Left renal pelvis (tissue), 4 donors: ENCODE results near the gene WDR27. TPM values are rescaled to one million over a fixed set of nuclear protein-coding genes. Genes with fewer than 3 reads are reported as not detected.

ENCODE experiments used
- DNase-seq, 4 donors: peaks; one replicate each; pipeline ENCODE4 v3.0.0-alpha.2; 2013; ENCODE audit warnings: low read depth in 4 of 4, low spot score in 3 of 4
- polyA plus RNA-seq, 4 donors: library from polyadenylated mRNA; unstranded; fragments of 120-200 nt; gene quantifications; one replicate each; pipeline ENCODE4 v1.2.1, GENCODE V29; 2013; ENCODE audit not compliant: insufficient read length in 4 of 4

WDR27 gene
- polyA plus RNA-seq, 4 donors: 35.9 to 88.8 (median 59.5) TPM

DNA sequence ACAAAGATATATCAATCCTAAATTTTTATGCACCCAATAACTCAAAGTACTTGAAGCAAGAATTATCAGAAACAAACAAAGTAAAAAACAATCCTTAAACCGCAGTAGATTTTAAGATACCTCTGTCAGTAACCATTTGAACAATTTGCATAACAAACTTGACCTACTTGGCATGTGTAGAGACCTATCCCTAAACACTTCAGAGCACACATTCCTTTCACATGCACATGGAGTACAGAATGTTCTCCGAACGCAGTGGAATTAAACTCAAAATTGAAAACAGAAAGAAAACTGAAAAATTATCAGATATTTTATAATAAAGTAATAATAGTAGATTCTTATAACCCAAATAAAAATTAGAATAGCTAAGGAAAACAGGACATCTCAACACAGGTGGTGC is 285.6 kb downstream of the WDR27 start:
- no peak for DNase-seq

DNA sequence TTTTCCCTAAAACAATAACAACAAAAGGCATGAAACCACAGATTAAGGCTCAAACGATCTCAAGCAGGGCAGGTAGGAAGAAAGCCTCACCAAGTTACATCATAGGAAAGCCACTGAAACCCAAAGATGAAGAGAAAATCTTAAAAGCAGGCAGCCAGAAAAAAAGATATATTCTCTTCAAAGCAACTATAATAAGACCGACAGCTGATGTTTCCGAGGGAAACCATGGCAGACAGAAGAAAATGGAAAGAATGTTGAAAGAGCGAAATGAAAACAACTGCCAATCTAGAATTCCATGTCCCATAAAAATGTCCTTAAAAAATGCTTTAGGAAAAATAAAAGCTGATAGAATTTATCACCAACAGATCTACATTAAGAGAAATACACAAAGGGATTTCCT is 286.6 kb downstream of the WDR27 start:
- DNase-seq: no peak

DNA sequence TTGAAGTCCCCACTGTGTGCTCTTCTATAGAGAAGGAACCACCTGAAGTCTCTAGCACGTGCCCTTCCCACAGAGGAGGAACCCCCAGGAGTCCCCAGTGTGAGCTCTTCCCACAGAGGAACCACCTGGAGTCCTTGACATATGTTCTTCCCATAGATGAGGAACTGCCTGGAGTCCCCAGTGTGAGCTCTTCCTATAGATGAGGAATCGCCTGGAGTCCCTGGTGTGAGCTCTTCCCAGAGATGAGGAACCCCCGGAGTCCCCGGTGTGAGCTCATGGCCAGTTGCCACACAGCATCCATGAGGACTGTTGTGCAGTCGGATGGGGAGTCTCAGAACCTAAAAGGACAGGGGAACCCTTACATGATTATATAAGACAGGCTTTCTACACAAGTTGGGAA is 290.1 kb downstream of the WDR27 start:
- no peak for DNase-seq

DNA sequence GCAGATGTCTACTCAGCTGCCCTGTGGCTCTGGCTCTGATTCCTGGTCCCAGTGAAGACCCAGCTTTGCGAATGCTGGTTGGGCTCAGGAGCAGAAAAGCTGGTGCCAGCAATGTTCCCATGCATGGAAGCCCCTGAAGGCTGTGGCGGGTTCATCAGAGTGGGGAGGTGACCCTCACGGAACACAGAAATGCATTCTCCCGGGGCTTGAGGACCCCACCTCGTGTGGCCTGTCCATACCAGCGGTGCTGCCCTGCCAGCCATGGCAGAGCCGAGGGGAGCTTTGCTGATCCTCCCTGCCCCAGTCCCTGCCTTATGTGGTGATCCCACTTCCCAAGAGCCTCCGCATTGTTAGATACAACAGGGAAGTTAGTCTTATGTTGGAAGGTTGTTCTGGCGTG is 290.5 kb downstream of the WDR27 start:
- no peak for DNase-seq

DNA sequence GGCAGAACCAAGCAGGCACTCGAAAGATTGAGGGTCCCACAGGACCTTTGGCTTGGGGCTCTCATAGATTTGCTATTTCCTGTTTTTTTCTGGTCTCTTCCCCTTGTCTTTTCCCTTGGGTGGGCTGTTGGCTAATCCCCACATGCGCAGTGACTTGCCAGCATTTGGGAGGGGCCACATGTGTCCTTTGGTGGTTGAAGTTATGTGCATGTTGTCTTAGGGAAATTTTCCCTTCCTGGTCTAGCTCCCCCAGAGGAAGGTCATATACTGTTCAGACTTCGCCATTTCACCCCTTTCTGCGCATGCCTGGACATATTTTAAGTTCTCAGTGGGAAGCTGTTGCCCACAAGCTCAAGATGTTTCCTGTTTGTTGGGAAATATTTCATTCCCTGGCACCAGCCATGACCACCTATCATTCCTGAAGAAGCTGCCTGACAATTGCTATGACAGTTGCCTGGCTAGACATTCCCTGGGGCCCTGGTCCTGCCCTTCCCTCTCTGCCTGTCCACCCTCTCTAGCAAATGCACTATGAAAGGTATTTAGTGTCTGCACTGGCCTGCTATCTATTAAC is 292.0 kb downstream of the WDR27 start:
- no peak for DNase-seq

DNA sequence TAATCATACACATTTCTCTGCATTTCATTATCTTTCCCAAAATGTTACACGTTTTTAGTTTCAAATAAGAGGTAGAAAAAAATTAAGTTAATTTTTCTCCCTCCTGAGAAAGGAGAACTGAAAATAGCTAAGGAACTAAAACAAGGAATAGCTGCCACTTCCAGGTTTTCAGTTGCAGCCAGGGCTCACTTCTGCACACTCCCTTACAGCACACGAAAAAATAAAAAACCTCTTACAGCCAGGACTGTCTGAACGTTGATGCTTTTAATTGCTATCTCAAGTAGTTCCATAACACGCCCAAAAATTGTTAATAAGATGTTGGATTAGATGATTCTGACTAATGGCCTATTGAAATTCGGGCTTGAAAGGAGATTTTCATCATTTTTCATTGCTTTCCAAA is 294.5 kb downstream of the WDR27 start:
- DNase-seq: no peak

Other genes starting within 250 kb of the WDR27 start
- gene C6orf120, start 97 bp upstream of the WDR27 start, polyA plus RNA-seq: 10 to 100 TPM; 37.7 to 51.2 (median 43.0) TPM
- 100 to 1,000 TPM in 3 of 4 donors, 10 to 100 TPM in 1; 83.7 to 128 (median 116) TPM for gene PHF10, start 22.5 kb upstream of the WDR27 start, polyA plus RNA-seq
- 10 to 100 TPM in 1 of 4 donors, 1 to 10 TPM in 3; 2.7 to 10.5 (median 8.7) TPM for gene DYNLT2, start 49.5 kb upstream of the WDR27 start, polyA plus RNA-seq
- gene ERMARD, start 49.6 kb upstream of the WDR27 start, polyA plus RNA-seq: 10 to 100 TPM; 35.3 to 53.2 (median 41.7) TPM